AG10803 (cell line): ENCODE results near the gene ELOVL5.

Experiments
- DNase-seq: peaks from one replicate; pipeline ENCODE4 v3.0.0; 2010; ENCODE audit warnings: low read depth
- H3K4me3 ChIP-seq: 2 replicates; pipeline ENCODE4 v1.5.1; 2011; ENCODE audit warnings: mild to moderate bottlenecking, low read length, control low read depth
- TF ChIP-seq, protein P1 (sequence below): conservative IDR thresholded peaks from 2 replicates; pipeline ENCODE4 v1.5.1; 2011; ENCODE audit warnings: mild to moderate bottlenecking, low read length, control low read depth, inconsistent platforms

Gene ELOVL5

GRCh38 chr6:53246924-53247323, 101.8 kb downstream of the ELOVL5 start:
- no peak for DNase-seq
- no peak overlapping the region for H3K4me3 ChIP-seq
- TF ChIP-seq, protein P1, sequence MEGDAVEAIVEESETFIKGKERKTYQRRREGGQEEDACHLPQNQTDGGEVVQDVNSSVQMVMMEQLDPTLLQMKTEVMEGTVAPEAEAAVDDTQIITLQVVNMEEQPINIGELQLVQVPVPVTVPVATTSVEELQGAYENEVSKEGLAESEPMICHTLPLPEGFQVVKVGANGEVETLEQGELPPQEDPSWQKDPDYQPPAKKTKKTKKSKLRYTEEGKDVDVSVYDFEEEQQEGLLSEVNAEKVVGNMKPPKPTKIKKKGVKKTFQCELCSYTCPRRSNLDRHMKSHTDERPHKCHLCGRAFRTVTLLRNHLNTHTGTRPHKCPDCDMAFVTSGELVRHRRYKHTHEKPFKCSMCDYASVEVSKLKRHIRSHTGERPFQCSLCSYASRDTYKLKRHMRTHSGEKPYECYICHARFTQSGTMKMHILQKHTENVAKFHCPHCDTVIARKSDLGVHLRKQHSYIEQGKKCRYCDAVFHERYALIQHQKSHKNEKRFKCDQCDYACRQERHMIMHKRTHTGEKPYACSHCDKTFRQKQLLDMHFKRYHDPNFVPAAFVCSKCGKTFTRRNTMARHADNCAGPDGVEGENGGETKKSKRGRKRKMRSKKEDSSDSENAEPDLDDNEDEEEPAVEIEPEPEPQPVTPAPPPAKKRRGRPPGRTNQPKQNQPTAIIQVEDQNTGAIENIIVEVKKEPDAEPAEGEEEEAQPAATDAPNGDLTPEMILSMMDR = no peak

DNA sequence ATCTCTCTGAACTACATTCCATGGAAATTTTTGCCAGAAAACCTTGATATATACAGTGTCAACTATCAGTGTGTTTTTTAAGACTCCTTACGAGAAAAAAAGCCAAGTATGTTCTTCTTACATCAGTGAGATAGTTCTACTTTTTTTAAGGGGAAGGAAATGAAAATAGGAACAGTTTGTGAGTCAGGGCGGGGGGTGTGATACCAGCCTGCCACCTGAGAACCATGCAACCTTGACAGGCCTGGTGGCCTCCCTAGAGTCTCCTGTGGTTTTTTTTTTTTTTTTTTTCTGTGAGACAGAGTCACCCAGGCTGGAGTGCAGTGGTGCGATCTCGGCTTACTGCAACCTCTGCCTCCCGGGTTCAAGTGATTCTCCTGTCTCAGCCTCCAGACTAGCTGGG, 103.8 kb downstream of the ELOVL5 start:
- TF ChIP-seq, protein P1 = no peak
- no peak for DNase-seq
- H3K4me3 ChIP-seq = no peak overlapping the region

DNA sequence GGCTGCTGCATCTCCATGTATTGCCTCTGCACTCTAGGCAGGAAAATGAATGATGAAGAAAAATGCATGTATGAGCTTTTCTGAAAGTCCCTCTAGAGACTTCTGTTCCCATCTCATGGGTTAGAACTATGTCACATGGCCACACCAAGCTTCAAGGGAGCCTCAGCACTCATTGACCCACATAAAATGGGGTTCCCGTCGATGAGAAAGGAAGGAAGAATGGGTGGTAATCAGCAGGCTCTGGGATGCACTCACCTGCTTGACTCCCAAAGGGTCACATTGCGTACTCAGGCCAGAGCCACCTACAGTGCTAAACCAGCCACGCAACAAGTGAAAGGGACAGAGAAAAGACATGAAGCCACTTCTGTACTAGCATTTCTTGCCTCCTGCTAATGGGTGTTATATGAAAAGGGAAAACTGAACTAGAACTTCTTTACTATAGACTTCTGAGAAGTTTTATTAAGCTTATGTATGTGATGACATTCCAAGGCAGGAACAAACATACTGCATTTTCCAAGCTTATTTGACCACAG, 104.3 kb downstream of the ELOVL5 start:
- DNase-seq = no peak
- TF ChIP-seq, protein P1 = no peak
- H3K4me3 ChIP-seq = no peak overlapping the region

DNA sequence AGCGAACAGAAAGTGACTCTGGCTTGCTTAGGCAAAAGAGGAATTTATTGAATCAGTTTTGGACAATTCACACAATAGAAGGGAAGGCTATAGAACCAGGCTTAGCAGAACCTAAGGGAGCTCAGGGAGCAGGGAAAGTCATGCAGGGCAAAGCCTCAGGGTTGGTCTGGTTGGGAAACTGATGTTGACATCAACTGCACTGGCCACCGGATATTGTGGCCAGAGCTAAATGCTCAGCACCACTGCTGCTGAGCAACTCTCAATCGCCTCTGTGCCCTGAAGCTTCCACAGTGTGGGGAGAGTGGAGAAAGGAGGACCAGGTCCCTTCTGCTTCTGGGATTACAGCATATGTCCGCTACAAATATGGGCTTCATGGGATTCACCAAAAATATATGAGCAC, 106.8 kb downstream of the ELOVL5 start:
- TF ChIP-seq, protein P1 = no peak
- no peak for DNase-seq
- no peak overlapping the region for H3K4me3 ChIP-seq

- no peak overlapping the region for H3K4me3 ChIP-seq
- TF ChIP-seq, protein P1 = no peak
- DNase-seq = no peak
Observed at GRCh38 chr6:53240761-53241160, 108.0 kb downstream of the ELOVL5 start.

DNA sequence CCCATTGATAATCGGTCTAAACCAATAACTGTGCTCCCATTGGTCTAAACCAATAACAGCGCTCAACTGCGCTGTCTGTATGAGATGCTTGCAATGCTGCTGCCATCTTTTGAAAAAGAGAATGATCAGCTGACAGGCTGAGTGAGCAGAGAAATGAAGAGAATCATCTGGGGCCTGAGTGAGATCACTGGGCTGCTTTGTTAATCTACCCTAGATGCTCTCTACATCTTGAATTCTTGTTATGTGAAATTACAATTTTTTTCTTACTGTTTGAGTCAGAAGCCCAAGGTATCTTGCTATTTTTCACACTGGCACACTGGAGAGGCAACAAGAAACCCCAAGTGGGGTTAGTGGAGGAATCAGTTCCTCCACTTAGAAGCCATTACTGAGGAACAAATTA, 108.6 kb downstream of the ELOVL5 start:
- TF ChIP-seq, protein P1 = no peak
- no peak overlapping the region for H3K4me3 ChIP-seq
- no peak for DNase-seq

GRCh38 chr6:53239526-53239925, 109.2 kb downstream of the ELOVL5 start:
- TF ChIP-seq, protein P1 = no peak
- H3K4me3 ChIP-seq = no peak overlapping the region
- DNase-seq = no peak
